ENCODE results near the gene CAPZA1. TPM values are rescaled to one million over a fixed set of nuclear protein-coding genes. Genes with fewer than 3 reads are reported as not detected.

The CAPZA1 gene
- total RNA-seq, 1 experiment from 2014 or later, result 116 TPM

DNA sequence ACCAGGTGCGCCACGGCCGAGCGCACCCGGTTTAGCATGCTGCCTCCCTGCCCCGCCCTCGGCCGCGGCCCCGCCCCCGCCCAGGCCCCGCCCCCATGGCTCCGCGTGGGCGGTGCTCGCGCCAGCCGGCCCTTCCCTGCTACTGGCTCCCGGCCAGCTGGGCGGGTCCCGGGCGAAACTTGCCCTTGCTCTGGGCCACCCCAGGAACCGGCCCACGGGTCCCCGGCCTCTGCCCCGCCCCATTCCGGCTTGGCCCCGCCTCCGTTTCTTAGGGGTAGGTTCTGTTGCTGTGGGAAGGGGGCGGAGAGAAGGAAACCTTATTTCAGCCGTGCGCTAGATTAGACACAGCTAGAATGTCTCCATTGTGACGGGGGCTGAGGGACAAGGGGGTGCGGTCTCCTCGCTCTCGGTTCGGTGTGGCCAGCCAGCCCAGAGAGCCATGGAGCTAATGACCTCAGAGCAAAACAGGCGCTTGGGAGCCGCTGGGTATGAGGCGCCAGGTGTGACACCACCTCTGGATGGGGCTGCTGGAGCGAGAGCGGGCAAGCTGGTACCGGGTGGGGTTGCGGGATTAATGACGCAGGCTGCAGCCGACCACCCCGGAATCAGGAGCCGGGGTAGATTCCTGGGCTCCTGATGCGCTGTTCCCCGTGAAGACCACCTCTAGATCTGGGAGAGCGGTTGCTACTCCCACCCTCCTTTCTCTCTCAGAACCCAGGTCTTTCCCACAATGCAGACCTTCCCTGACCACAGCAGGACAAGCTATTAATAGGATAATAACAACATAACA lies 95.8 kb downstream of the CAPZA1 start, which contains the start of gene PPM1J:
Gene PPM1J, minus strand, starts transcription at position 69 of the 790 bp plus-strand sequence. Its CDS starts 31 bp downstream, at position 38.
- peaks cover 1% of the 10 kb centered on the region for H3K36me3 ChIP-seq (replicated peaks; ENCODE audit: control insufficient read depth, insufficient read depth, low read length)
- peaks cover 57% of the 10 kb centered on the region for H3K27me3 ChIP-seq (ENCODE audit: control insufficient read depth, insufficient read depth, low read length)
- H3K4me3 ChIP-seq (ENCODE audit: insufficient read depth, low read depth, low read length), result peak within 1 kb of the TSS; percentile 81
- DNase-seq, result peak; percentile 100

DNA sequence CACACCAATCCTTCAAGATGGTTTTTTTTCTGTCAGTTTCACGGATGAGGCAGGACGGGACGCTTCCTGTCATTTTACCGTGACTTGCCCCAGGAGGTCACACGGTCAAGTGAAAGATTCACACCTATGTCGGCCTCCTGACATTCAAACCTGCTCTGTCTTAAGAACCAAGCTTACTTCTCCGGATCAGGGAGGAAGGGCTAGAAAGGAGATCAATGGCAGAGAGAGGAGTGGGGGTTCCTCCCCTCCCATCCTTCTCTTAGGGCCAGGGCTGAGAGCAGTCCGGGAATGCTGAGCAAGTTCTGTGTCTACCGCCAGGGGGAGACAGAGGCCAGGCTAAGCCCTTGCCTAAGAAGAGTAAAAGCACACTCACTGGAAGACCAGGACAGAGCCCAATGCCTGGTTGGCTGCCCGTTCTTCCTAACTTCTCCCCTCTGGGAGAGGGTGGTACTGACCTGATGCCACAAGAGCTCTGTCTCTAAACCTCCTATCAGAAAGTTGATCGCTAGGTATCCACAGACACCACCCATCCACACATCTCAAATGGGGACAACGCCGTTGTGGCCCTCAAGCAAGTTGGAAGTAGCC lies 96.6 kb downstream of the CAPZA1 start:
- Histone ChIP-seq H3K36me3 (replicated peaks; ENCODE audit: control insufficient read depth, insufficient read depth, low read length) (no peaks in the 10 kb centered on the region), H3K27me3 (ENCODE audit: control insufficient read depth, insufficient read depth, low read length) (peaks cover 59% of the 10 kb centered on the region), H3K4me3 (ENCODE audit: insufficient read depth, low read depth, low read length) (peak overlapping the region; percentile 58; the same call in 1 of the 2 replicates)
- peak; percentile 93 for DNase-seq

DNA sequence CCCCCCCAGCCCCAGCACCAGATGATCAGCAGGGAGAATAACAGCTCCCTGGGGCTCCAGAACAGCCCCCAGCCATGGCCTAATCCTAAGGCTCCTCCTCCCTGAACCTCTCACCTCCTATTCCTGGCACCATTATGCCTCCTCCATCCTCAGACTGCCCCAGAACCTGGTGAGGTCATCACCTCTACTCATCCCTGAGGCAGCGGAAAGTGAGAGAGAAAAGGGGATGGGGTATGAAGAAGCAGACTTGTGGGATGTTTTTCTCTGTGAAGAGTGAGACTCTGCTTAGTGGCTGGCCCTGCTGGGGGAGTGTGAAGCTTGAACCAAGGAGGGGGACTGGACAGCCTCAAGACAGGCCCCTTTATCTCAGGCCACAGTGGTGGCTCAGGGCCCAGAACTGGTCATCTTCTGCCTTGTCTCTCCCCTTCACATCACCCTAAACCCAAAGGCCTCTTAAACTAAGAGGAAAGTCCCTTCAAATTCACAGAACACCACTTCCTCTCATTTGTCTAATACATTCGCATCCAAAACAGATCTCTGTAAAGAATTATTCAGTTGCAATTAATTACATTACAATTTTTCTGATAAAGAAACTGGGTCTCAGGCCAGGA lies 97.7 kb downstream of the CAPZA1 start:
- Histone ChIP-seq H3K4me3 (ENCODE audit: insufficient read depth, low read depth, low read length) (no peak overlapping the region), H3K36me3 (replicated peaks; ENCODE audit: control insufficient read depth, insufficient read depth, low read length) (no peaks in the 10 kb centered on the region), H3K27me3 (ENCODE audit: control insufficient read depth, insufficient read depth, low read length) (peaks cover 63% of the 10 kb centered on the region)
- no peak for DNase-seq

DNA sequence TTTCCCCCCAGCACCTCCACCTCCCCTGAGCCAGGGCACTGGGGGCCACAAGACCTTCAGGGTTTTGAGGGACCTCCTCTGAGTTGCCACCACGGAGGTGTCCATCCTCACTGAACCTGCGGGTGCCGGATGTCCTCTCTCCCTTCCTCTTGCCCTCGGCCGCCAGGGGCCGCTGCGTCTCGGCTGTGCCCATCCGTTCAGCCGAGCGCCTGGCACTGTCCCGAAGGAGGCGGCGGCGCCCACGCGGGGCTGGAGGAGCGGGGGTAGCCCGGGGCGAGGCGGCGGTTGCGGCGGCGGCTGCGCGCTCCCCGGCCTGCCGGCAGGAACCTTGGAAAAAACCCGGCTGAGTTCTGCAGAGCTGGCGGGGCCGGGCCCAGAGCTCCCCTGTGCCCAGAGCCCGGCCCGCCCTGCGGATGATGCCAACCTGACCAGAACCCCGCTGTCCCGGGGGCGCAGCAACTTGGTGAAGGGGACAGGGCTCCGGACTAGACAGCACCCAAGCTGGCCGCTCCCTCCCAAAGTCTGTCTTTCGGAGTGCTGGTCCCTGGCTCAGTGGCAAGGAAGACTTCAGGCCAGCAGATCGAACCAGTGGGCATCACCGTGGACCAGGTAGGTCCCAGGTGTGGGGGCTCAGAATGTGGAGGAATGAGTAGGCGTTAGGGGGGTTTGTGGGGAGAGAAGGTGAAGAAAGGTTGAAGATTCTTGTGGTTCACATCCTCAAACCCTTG lies 99.2 kb downstream of the CAPZA1 start:
- no peak overlapping the region for H3K4me3 ChIP-seq (ENCODE audit: insufficient read depth, low read depth, low read length)
- peak; percentile 93 for DNase-seq

DNA sequence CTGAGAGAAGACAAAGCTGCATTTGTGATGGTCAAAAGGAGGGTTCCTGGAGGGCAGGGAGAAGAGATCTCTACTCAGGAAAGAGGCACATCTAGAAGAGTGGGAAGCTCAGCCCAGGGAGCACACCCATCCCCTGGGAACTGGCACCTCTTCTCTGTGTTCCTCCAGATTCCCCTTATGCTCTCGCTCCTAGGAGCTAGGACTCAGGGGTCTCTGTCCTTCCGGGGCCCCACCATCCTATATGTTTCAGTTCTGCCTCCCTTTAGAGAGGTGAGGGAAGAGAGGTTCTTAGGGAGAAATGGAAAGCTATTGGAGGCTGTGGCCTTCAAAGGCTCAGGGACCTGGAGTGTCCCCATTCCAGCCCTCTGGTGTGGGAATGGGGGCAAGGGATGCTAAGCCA lies 100.1 kb downstream of the CAPZA1 start:
- DNase-seq, result no peak
- Histone ChIP-seq H3K36me3 (replicated peaks; ENCODE audit: control insufficient read depth, insufficient read depth, low read length) (no peaks in the 10 kb centered on the region), H3K27me3 (ENCODE audit: control insufficient read depth, insufficient read depth, low read length) (peaks cover 59% of the 10 kb centered on the region), H3K4me3 (ENCODE audit: insufficient read depth, low read depth, low read length) (no peak overlapping the region)

More for the DNA sequence above, 99.2 kb downstream of the CAPZA1 start:
- peaks cover 65% of the 10 kb centered on the region for H3K27me3 ChIP-seq (ENCODE audit: control insufficient read depth, insufficient read depth, low read length)
- no peaks in the 10 kb centered on the region for H3K36me3 ChIP-seq (replicated peaks; ENCODE audit: control insufficient read depth, insufficient read depth, low read length)

DNA sequence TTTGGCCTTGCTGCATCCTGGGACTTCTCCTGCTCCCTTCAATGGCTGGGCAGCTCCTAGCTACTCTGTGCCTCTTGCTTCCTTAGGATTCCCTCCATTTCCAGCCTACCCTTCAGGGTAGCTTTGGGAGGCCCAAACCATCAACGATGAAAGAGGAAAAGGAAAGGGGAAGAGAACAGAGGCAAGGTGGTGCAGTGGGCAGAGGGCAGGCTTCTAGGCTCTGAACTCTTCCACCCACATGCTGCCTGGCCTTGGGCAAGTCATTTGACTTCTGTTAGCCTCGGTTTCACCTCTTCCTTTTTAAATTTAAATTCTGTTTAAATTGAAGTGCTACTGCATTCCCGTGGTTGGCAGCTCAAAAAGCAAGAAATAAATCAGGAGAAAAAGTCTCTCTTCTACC lies 101.2 kb downstream of the CAPZA1 start:
- H3K36me3 ChIP-seq (replicated peaks; ENCODE audit: control insufficient read depth, insufficient read depth, low read length), result no peaks in the 10 kb centered on the region
- no peak for DNase-seq
- no peak overlapping the region for H3K4me3 ChIP-seq (ENCODE audit: insufficient read depth, low read depth, low read length)
- H3K27me3 ChIP-seq (ENCODE audit: control insufficient read depth, insufficient read depth, low read length), result peaks cover 52% of the 10 kb centered on the region

Other genes starting within 250 kb of the CAPZA1 start
- gene CTTNBP2NL, start 223.6 kb upstream of the CAPZA1 start, total RNA-seq (2014; rRNA removed; shearing (Covaris generic)), result 9.7 and 15.3 TPM in 2 replicates
- gene WNT2B, start 110.9 kb upstream of the CAPZA1 start, total RNA-seq (2014; rRNA removed; shearing (Covaris generic)), result 0.14 and 0.22 TPM in 2 replicates
- 16.6 and 28.5 TPM in 2 replicates for gene ST7L, start 691 bp upstream of the CAPZA1 start, total RNA-seq (2014; rRNA removed; shearing (Covaris generic))
- gene MOV10, start 54.8 kb downstream of the CAPZA1 start, total RNA-seq (2014; rRNA removed; shearing (Covaris generic)), result 54.5 and 57.1 TPM in 2 replicates
- gene RHOC, start 87.3 kb downstream of the CAPZA1 start, total RNA-seq (2014; rRNA removed; shearing (Covaris generic)), result 71.9 and 121 TPM in 2 replicates
- gene PPM1J, start 95.5 kb downstream of the CAPZA1 start, total RNA-seq (2014; rRNA removed; shearing (Covaris generic)), result 4.6 and 7.7 TPM in 2 replicates

Data from H7 (cell line).